WTC11 (cell line): ENCODE results near the gene ABCA5.

Experiments used
- CREB1 ChIP-seq: sonication (generic); formaldehyde crosslinking; IDR thresholded peaks from 2 replicates; pipeline ENCODE4 v1.8.0; 2023; ENCODE audit warnings: mild to moderate bottlenecking, missing genetic modification reagents
- GABPB1 ChIP-seq: sonication (generic); formaldehyde crosslinking; IDR thresholded peaks from 2 replicates; pipeline ENCODE4 v1.8.1; 2023; ENCODE audit warnings: mild to moderate bottlenecking, missing genetic modification reagents
- TP53 ChIP-seq: sonication (generic); formaldehyde crosslinking; IDR thresholded peaks from 2 replicates; pipeline ENCODE4 v1.8.1; 2023; ENCODE audit warnings: mild to moderate bottlenecking, missing genetic modification reagents
- USF1 ChIP-seq: sonication (generic); formaldehyde crosslinking; IDR thresholded peaks from 2 replicates; pipeline ENCODE4 v1.8.0; 2022; ENCODE audit warnings: mild to moderate bottlenecking, missing genetic modification reagents
- ZNF121 ChIP-seq: sonication (generic); formaldehyde crosslinking; IDR thresholded peaks from 2 replicates; pipeline ENCODE4 v1.8.0; 2023; ENCODE audit warnings: missing genetic modification reagents
- ZNF138 ChIP-seq: sonication (generic); formaldehyde crosslinking; conservative IDR thresholded peaks from 2 replicates; pipeline ENCODE4 v1.8.1; 2022; ENCODE audit warnings: mild to moderate bottlenecking, moderate library complexity, missing genetic modification reagents
- TF ChIP-seq, protein P1 (sequence below): fragments of 200-600 bp; IDR thresholded peaks from 2 replicates; pipeline ENCODE4 v1.8.0; 2022; ENCODE audit warnings: antibody characterized with exemption
- TF ChIP-seq, protein P2 (sequence below): sonication (generic); formaldehyde crosslinking; IDR thresholded peaks from 2 replicates; pipeline ENCODE4 v1.8.0; 2022; ENCODE audit warnings: mild to moderate bottlenecking, missing genetic modification reagents

GRCh38 chr17:69331756-69332155, 4.8 kb upstream of the ABCA5 start:
- TF ChIP-seq GABPB1 (CRISPR knock-in tag) = no peak
- TF ChIP-seq ZNF138 (CRISPR knock-in tag) = no peak
- TF ChIP-seq, protein P1, sequence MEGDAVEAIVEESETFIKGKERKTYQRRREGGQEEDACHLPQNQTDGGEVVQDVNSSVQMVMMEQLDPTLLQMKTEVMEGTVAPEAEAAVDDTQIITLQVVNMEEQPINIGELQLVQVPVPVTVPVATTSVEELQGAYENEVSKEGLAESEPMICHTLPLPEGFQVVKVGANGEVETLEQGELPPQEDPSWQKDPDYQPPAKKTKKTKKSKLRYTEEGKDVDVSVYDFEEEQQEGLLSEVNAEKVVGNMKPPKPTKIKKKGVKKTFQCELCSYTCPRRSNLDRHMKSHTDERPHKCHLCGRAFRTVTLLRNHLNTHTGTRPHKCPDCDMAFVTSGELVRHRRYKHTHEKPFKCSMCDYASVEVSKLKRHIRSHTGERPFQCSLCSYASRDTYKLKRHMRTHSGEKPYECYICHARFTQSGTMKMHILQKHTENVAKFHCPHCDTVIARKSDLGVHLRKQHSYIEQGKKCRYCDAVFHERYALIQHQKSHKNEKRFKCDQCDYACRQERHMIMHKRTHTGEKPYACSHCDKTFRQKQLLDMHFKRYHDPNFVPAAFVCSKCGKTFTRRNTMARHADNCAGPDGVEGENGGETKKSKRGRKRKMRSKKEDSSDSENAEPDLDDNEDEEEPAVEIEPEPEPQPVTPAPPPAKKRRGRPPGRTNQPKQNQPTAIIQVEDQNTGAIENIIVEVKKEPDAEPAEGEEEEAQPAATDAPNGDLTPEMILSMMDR = no peak
- TF ChIP-seq ZNF121 (CRISPR knock-in tag) = no peak
- TF ChIP-seq, protein P2, sequence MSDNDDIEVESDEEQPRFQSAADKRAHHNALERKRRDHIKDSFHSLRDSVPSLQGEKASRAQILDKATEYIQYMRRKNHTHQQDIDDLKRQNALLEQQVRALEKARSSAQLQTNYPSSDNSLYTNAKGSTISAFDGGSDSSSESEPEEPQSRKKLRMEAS (CRISPR knock-in tag) = no peak
- no peak for TF ChIP-seq CREB1 (CRISPR knock-in tag)
- TF ChIP-seq TP53 (CRISPR knock-in tag) = no peak
- TF ChIP-seq USF1 (CRISPR knock-in tag) = no peak
